ENCODE measurements around the gene PLEKHH1.

PLEKHH1 gene

GRCh38 chr14:67577181-67577808 lies 44.2 kb downstream of the PLEKHH1 start:
- H3K36me3 ChIP-seq (replicated peaks; ENCODE audit: low read depth, low read length): no peaks in the 10 kb centered on the region
- no peak overlapping the region for H2AFZ ChIP-seq (ENCODE audit: low read depth, low read length)
- H3K27me3 ChIP-seq (ENCODE audit: low read depth, low read length): no peaks in the 10 kb centered on the region
- H3K4me2 ChIP-seq (ENCODE audit: low read length): no peak overlapping the region
- no peaks in the 10 kb centered on the region for H3K9me3 ChIP-seq (ENCODE audit: insufficient read depth, low read length)
- H3K4me3 ChIP-seq (ENCODE audit: low read length): no peak overlapping the region
- peaks cover 10% of the 10 kb centered on the region for H3K4me1 ChIP-seq (ENCODE audit: low read length)
- H3K9ac ChIP-seq (ENCODE audit: low read length): no peak overlapping the region
- no peak overlapping the region for H3K27ac ChIP-seq (ENCODE audit: low read length)
- TF ChIP-seq CTCF (IDR thresholded peaks at IDR 0.05; ENCODE audit: low read depth, low read length) (no peak), EZH2phosphoT487 (IDR thresholded peaks at IDR 0.05; ENCODE audit: low read depth) (no peak)
- H3K79me2 ChIP-seq (ENCODE audit: low read length): no peaks in the 10 kb centered on the region
- H4K20me1 ChIP-seq (ENCODE audit: insufficient read depth, low read length): no peaks in the 10 kb centered on the region

GRCh38 chr14:67577909-67578749 lies 45.0 kb downstream of the PLEKHH1 start:
- Histone ChIP-seq H3K9ac (ENCODE audit: low read length) (no peak overlapping the region), H3K36me3 (replicated peaks; ENCODE audit: low read depth, low read length) (no peaks in the 10 kb centered on the region), H4K20me1 (ENCODE audit: insufficient read depth, low read length) (no peaks in the 10 kb centered on the region), H3K79me2 (ENCODE audit: low read length) (no peaks in the 10 kb centered on the region), H3K4me2 (ENCODE audit: low read length) (no peak overlapping the region), H3K27me3 (ENCODE audit: low read depth, low read length) (no peaks in the 10 kb centered on the region), H3K4me3 (ENCODE audit: low read length) (no peak overlapping the region), H3K4me1 (ENCODE audit: low read length) (peaks cover 10% of the 10 kb centered on the region), H3K27ac (ENCODE audit: low read length) (no peak overlapping the region), H3K9me3 (ENCODE audit: insufficient read depth, low read length) (no peaks in the 10 kb centered on the region), H2AFZ (ENCODE audit: low read depth, low read length) (no peak overlapping the region)
- TF ChIP-seq EZH2phosphoT487 (IDR thresholded peaks at IDR 0.05; ENCODE audit: low read depth) (no peak), CTCF (IDR thresholded peaks at IDR 0.05; ENCODE audit: low read depth, low read length) (no peak)

- Histone ChIP-seq H3K27me3 (ENCODE audit: low read depth, low read length) (no peaks in the 10 kb centered on the region), H3K9ac (ENCODE audit: low read length) (no peak overlapping the region), H3K27ac (ENCODE audit: low read length) (no peak overlapping the region), H3K4me2 (ENCODE audit: low read length) (no peak overlapping the region), H3K4me3 (ENCODE audit: low read length) (no peak overlapping the region), H3K4me1 (ENCODE audit: low read length) (peaks cover 10% of the 10 kb centered on the region), H2AFZ (ENCODE audit: low read depth, low read length) (no peak overlapping the region), H3K9me3 (ENCODE audit: insufficient read depth, low read length) (no peaks in the 10 kb centered on the region), H3K79me2 (ENCODE audit: low read length) (no peaks in the 10 kb centered on the region), H3K36me3 (replicated peaks; ENCODE audit: low read depth, low read length) (no peaks in the 10 kb centered on the region), H4K20me1 (ENCODE audit: insufficient read depth, low read length) (no peaks in the 10 kb centered on the region)
- TF ChIP-seq EZH2phosphoT487 (IDR thresholded peaks at IDR 0.05; ENCODE audit: low read depth) (no peak), CTCF (IDR thresholded peaks at IDR 0.05; ENCODE audit: low read depth, low read length) (no peak)
These were observed 46.0 kb downstream of the PLEKHH1 start for GRCh38 chr14:67579040-67579439.

- H3K9me3 ChIP-seq (ENCODE audit: insufficient read depth, low read length): no peaks in the 10 kb centered on the region
- H3K79me2 ChIP-seq (ENCODE audit: low read length): no peaks in the 10 kb centered on the region
- TF ChIP-seq CTCF (IDR thresholded peaks at IDR 0.05; ENCODE audit: low read depth, low read length): no peak
- no peak for TF ChIP-seq EZH2phosphoT487 (IDR thresholded peaks at IDR 0.05; ENCODE audit: low read depth)
- no peak overlapping the region for H3K4me2 ChIP-seq (ENCODE audit: low read length)
- no peak overlapping the region for H3K9ac ChIP-seq (ENCODE audit: low read length)
- H3K27me3 ChIP-seq (ENCODE audit: low read depth, low read length): no peaks in the 10 kb centered on the region
- H3K27ac ChIP-seq (ENCODE audit: low read length): no peak overlapping the region
- H3K4me1 ChIP-seq (ENCODE audit: low read length): peaks cover 10% of the 10 kb centered on the region
- H3K4me3 ChIP-seq (ENCODE audit: low read length): no peak overlapping the region
- no peaks in the 10 kb centered on the region for H4K20me1 ChIP-seq (ENCODE audit: insufficient read depth, low read length)
- no peaks in the 10 kb centered on the region for H3K36me3 ChIP-seq (replicated peaks; ENCODE audit: low read depth, low read length)
- no peak overlapping the region for H2AFZ ChIP-seq (ENCODE audit: low read depth, low read length)
These were observed 46.5 kb downstream of the PLEKHH1 start for GRCh38 chr14:67579636-67580035.
